Measurements from ENCODE around the gene NLK. TPM values are rescaled to one million over a fixed set of nuclear protein-coding genes. Genes with fewer than 3 reads are reported as not detected.

The NLK gene
- total RNA-seq, 1 experiment from 2014 or later, result 28.0 TPM

GRCh38 chr17:28226563-28227315 is 184.3 kb downstream of the NLK start:
- in situ Hi-C loops (cut with HindIII; ENCODE audit: low pct_unique_long_range_greater_than_20kb, low sequenced_read_pairs) (no loop called here), intact Hi-C loops (cut with micrococcal nuclease; ENCODE audit: unreplicated experiment) (no loop called here)
- Histone ChIP-seq H3K4me3 (ENCODE audit: low read depth in 2 of 2, low read length in 2 of 2) (peak overlapping the region; percentile 40 to 71), H3K27me3 (ENCODE audit: control insufficient read depth, insufficient read depth, low read length) (peaks cover 3% of the 10 kb centered on the region; the same call in 1 of the 2 replicates), H3K27ac (ENCODE audit: low read length) (no peak overlapping the region), H3K4me1 (ENCODE audit: control insufficient read depth, insufficient read depth, low read length) (no peaks in the 10 kb centered on the region), H3K36me3 (ENCODE audit: control insufficient read depth, insufficient read depth, low read length) (no peaks in the 10 kb centered on the region), H3K9me3 (ENCODE audit: control insufficient read depth, insufficient read depth, low read depth, low read length) (no peaks in the 10 kb centered on the region)
- ChIA-PET CTCF (no interaction called here), POLR2A (no interaction called here)
- DNase-seq (ENCODE audit: low read depth, low spot score), result no peak
- no TSS peak for BruUV-seq (replicated peaks)
- TF ChIP-seq TCF7L2 (IDR thresholded peaks at IDR 0.05; ENCODE audit: low read depth, low read length), result no peak
- no peak for TF ChIP-seq POLR2AphosphoS5 (IDR thresholded peaks at IDR 0.05; ENCODE audit: low read depth, low read length)
- TF ChIP-seq CTCF (IDR thresholded peaks at IDR 0.05), result no peak
- no peak for TF ChIP-seq SIN3A (IDR thresholded peaks at IDR 0.05; ENCODE audit: borderline replicate concordance, insufficient read depth, low read depth, low read length)
- no peak for TF ChIP-seq REST (IDR thresholded peaks at IDR 0.05; ENCODE audit: insufficient read depth in 1 of 2, low read depth in 2 of 2, low read length in 1 of 2)
- no peak for ATAC-seq

- ChIA-PET POLR2A (no interaction called here), CTCF (no interaction called here)
- ATAC-seq (peak; percentile 85), DNase-seq (ENCODE audit: low read depth, low spot score) (no peak)
- H3K36me3 ChIP-seq (ENCODE audit: control insufficient read depth, insufficient read depth, low read length), result no peaks in the 10 kb centered on the region
- intact Hi-C loops (cut with micrococcal nuclease; ENCODE audit: unreplicated experiment), result no loop called here
- peak overlapping the region; percentile 40 to 71 for H3K4me3 ChIP-seq (ENCODE audit: low read depth in 2 of 2, low read length in 2 of 2)
- no peaks in the 10 kb centered on the region for H3K4me1 ChIP-seq (ENCODE audit: control insufficient read depth, insufficient read depth, low read length)
- TF ChIP-seq REST (IDR thresholded peaks at IDR 0.05; ENCODE audit: insufficient read depth in 1 of 2, low read depth in 2 of 2, low read length in 1 of 2) (no peak; a peak in 1 of 4 replicates), TCF7L2 (IDR thresholded peaks at IDR 0.05; ENCODE audit: low read depth, low read length) (no peak), SIN3A (IDR thresholded peaks at IDR 0.05; ENCODE audit: borderline replicate concordance, insufficient read depth, low read depth, low read length) (no peak)
- no peaks in the 10 kb centered on the region for H3K9me3 ChIP-seq (ENCODE audit: control insufficient read depth, insufficient read depth, low read depth, low read length)
- BruUV-seq (replicated peaks), result no TSS peak
- in situ Hi-C loops (cut with HindIII; ENCODE audit: low pct_unique_long_range_greater_than_20kb, low sequenced_read_pairs), result no loop called here
- H3K27ac ChIP-seq (ENCODE audit: low read length), result peak overlapping the region; percentile 4
- peaks cover 3% of the 10 kb centered on the region; the same call in 1 of the 2 replicates for H3K27me3 ChIP-seq (ENCODE audit: control insufficient read depth, insufficient read depth, low read length)
Observed at GRCh38 chr17:28227316-28228108, 185.0 kb downstream of the NLK start.
